HepG2 (cell line): Measurements from ENCODE around the gene THSD4. TPM values are rescaled to one million over a fixed set of nuclear protein-coding genes. Genes with fewer than 3 reads are reported as not detected.

Experiments
- ATAC-seq: fragments of 200-7000 bp; cut with Tn5 transposase; 3 replicates; pipeline ENCODE4 v1.9.1; 2020; ENCODE audit warnings: mild to moderate bottlenecking, moderate library complexity
- BruUV-seq: library from RNA; stranded (reverse); fragments of 400-500 nt; replicated peaks from 2 replicates; lab custom pipeline; 2021; lab: Mats Ljungman, UMichigan
- CTCF ChIA-PET: fragments of 300-600 bp; formaldehyde crosslinking; extraction: SDS; loops from one replicate; lab custom pipeline; 2021; ENCODE audit warnings: low total read pairs, inconsistent platforms, low intra/inter-chr PET ratio; lab: Yijun Ruan, JAX
- POLR2A ChIA-PET: fragments of 350-600 bp; sonication (Branson Sonifier 250); formaldehyde crosslinking; loops from one replicate; lab custom pipeline; 2020; ENCODE audit warnings: antibody characterized with exemption, inconsistent platforms; lab: Yijun Ruan, JAX
- DNase-seq: peaks from one replicate; pipeline ENCODE4 v3.0.0-alpha.2; 2015; ENCODE audit warnings: low spot score
- FAIRE-seq: peaks from 3 replicates; lab custom pipeline; 2011; peaks lifted over from hg19 to GRCh38; lab: Jason Lieb, UNC
- H2AFZ ChIP-seq: one replicate; pipeline ENCODE4 v1.6.1; 2011; ENCODE audit warnings: low read length, inconsistent platforms
- H3K27ac ChIP-seq: fragments of 300-600 bp; 3 replicates; pipeline ENCODE4 v1.8.0; 2011; ENCODE audit warnings: mixed run types, mild to moderate bottlenecking, mixed read lengths, low read length, inconsistent platforms; ENCODE audit not compliant: insufficient read depth; ENCODE audit errors: extremely low read length
- H3K27me3 ChIP-seq, 2 experiments: fragments of 200-600 bp in 1 of 2; 2 replicates in 1 of 2; 3 replicates in 1 of 2; pipeline versions ENCODE4 v1.6.0 to v1.8.0; 2011; ENCODE audit warnings: low read length in 2 of 2, mild to moderate bottlenecking in 2 of 2, moderate library complexity in 2 of 2, inconsistent platforms in 1 of 2; ENCODE audit not compliant: insufficient read depth in 2 of 2, control insufficient read depth in 1 of 2
- H3K36me3 ChIP-seq, 2 experiments: fragments of 200-600 bp in 1 of 2; replicated peaks in 1 of 2; 2 replicates in 1 of 2; 3 replicates in 1 of 2; pipeline versions ENCODE4 v1.5.1 to v1.8.0; 2011; ENCODE audit warnings: low read length in 2 of 2, inconsistent platforms in 1 of 2; ENCODE audit not compliant: insufficient read depth in 2 of 2, control insufficient read depth in 1 of 2
- H3K4me1 ChIP-seq: 2 replicates; pipeline ENCODE4 v1.5.1; 2012; ENCODE audit warnings: low read length, inconsistent platforms; ENCODE audit not compliant: insufficient read depth
- H3K4me2 ChIP-seq: 2 replicates; pipeline ENCODE4 v1.6.0; 2011; ENCODE audit warnings: low read depth, low read length, inconsistent platforms
- H3K4me3 ChIP-seq, 3 experiments: fragments of 200-600 bp in 1 of 3; sonication (generic), shearing (Covaris generic) in 1 of 3; replicated peaks in 1 of 3; 2 replicates each; pipeline ENCODE4 v1.5.1; 2011 to 2016; ENCODE audit warnings: low read length in 3 of 3, inconsistent platforms in 2 of 3, low read depth in 2 of 3, mild to moderate bottlenecking in 2 of 3, control low read depth in 1 of 3, mixed read lengths in 1 of 3; ENCODE audit not compliant: insufficient read depth in 1 of 3
- H3K79me2 ChIP-seq: one replicate; pipeline ENCODE4 v1.6.1; 2011; ENCODE audit warnings: low read length, inconsistent platforms; ENCODE audit not compliant: insufficient read depth
- H3K9ac ChIP-seq: 2 replicates; pipeline ENCODE4 v1.6.0; 2011; ENCODE audit warnings: mild to moderate bottlenecking, low read depth, low read length, inconsistent platforms; ENCODE audit not compliant: insufficient read depth
- H3K9me3 ChIP-seq: 2 replicates; pipeline ENCODE4 v1.5.1; 2012; ENCODE audit warnings: mild to moderate bottlenecking, low read length
- H4K20me1 ChIP-seq: 2 replicates; pipeline ENCODE4 v1.6.0; 2011; ENCODE audit warnings: inconsistent platforms, mild to moderate bottlenecking, low read length, moderate library complexity; ENCODE audit not compliant: insufficient read depth
- ELK4 ChIP-seq: sonication (generic); formaldehyde crosslinking; IDR thresholded peaks from 2 replicates; pipeline ENCODE4 v1.9.0; 2021; ENCODE audit warnings: missing genetic modification reagents, borderline replicate concordance
- FOXA3 ChIP-seq: IDR thresholded peaks from 2 replicates; pipeline ENCODE4 v1.6.1; 2016; ENCODE audit warnings: missing genetic modification reagents, missing compliant biosample characterization
- SMARCC2 ChIP-seq: fragments of 450-650 bp; IDR thresholded peaks from 2 replicates; pipeline ENCODE4 v1.6.1; 2017; ENCODE audit warnings: antibody characterized with exemption, mild to moderate bottlenecking
- SRSF9 ChIP-seq: fragments of 200-400 bp; formaldehyde crosslinking; IDR thresholded peaks from 2 replicates; pipeline ENCODE4 v1.6.1; 2018; ENCODE audit warnings: borderline replicate concordance, mild to moderate bottlenecking, low read depth, low read length; ENCODE audit not compliant: insufficient read depth, poor library complexity, severe bottlenecking
- ZNF234 ChIP-seq: sonication (generic); formaldehyde crosslinking; conservative IDR thresholded peaks from 2 replicates; pipeline ENCODE4 v1.5.1; 2020; ENCODE audit warnings: mild to moderate bottlenecking, missing genetic modification reagents
- ZNF260 ChIP-seq: sonication (generic); formaldehyde crosslinking; IDR thresholded peaks from 2 replicates; pipeline ENCODE4 v1.4.0; 2020; ENCODE audit warnings: missing genetic modification reagents, low read depth, mild to moderate bottlenecking, borderline replicate concordance
- ZNF614 ChIP-seq: IDR thresholded peaks from 2 replicates; pipeline ENCODE4 v1.6.1; 2018; ENCODE audit warnings: missing biosample characterization, missing genetic modification reagents, inconsistent platforms, borderline replicate concordance
- WGBS: methylation state at CpG from one replicate; pipeline ENCODE4 v1.1.6; 2017; ENCODE audit warnings: low lambda C conversion rate; 5-methylcytosine and 5-hydroxymethylcytosine counted together
- in situ Hi-C: cut with HindIII; loops from 2 replicates; pipeline ENCODE4 v1.10.0; 2017; ENCODE audit warnings: low pct_unique_long_range_greater_than_20kb; ENCODE audit not compliant: extremely low pct_ligation_motif_present
- intact Hi-C: fragments of 100-400 bp; cut with micrococcal nuclease; formaldehyde crosslinking; loops from one replicate; pipeline ENCODE4 v1.10.0; 2022; ENCODE audit not compliant: unreplicated experiment
- polyA plus RNA-seq, 8 experiments: library from polyadenylated mRNA; depleted of rRNA in 3 of 8; stranded (reverse) in 7 of 8; unstranded in 1 of 8; fragments of >200 nt; fragmentation: Illumina TruSeq in 4 of 8; extraction: Trizol in 4 of 8; gene quantifications; 2 replicates each; pipeline versions ENCODE4 v1.2.1 to v1.2.3, GENCODE V29; 2011 to 2016; ENCODE audit warnings: low read depth in 4 of 8, missing spikeins in 1 of 8, mixed read lengths in 1 of 8; ENCODE audit not compliant: insufficient read depth in 1 of 8
- total RNA-seq, 5 experiments: library from RNA; depleted of rRNA; stranded (reverse); fragments of >200 nt; fragmentation: Illumina TruSeq; extraction: Trizol; gene quantifications; 2 replicates each; pipeline ENCODE4 v1.2.3, GENCODE V29; 2016; ENCODE audit warnings: low read depth in 1 of 5
- TF ChIP-seq, protein P1 (sequence below): IDR thresholded peaks from 2 replicates; pipeline ENCODE4 v1.6.1; 2016
- TF ChIP-seq, protein P2 (sequence below): sonication (generic); formaldehyde crosslinking; conservative IDR thresholded peaks from 2 replicates; pipeline ENCODE4 v1.4.0; 2020; ENCODE audit warnings: mild to moderate bottlenecking, missing genetic modification reagents, moderate library complexity
- TF ChIP-seq, protein P3 (sequence below): sonication (generic); formaldehyde crosslinking; IDR thresholded peaks from 2 replicates; pipeline ENCODE4 v1.5.0; 2020; ENCODE audit warnings: mild to moderate bottlenecking, missing genetic modification reagents

THSD4 gene
- total and polyA plus RNA-seq, 2 of the 13 experiments (the other 11 are each of a cell fraction or from before 2014, with no cell fraction given): 0.07 to 0.21 TPM

DNA sequence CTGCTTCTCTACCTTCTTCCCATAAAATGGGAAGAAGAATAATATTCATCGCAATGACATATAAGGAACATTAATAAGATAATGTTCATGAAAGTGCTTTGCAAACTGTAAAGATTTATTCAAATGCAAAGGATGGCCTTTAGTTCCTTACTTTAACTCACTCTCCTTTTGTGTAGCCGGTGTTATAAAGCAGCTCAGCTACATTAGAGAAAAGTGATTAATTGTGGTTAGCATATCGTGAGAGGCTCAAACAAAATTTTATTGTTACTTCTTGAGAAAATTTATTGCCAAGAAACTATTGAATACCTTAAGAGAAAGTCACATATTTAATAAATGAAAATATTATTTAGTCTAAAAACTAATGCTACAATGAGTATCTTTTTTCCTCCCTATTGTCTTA lies 444.3 kb downstream of the THSD4 start:
- WGBS: 29% methylated on average over 3 of the region's 3 CpGs
- Histone ChIP-seq H3K4me1 (no peaks in the 10 kb centered on the region), H3K9me3 (no peaks in the 10 kb centered on the region), H3K4me3 (no peak overlapping the region), H3K36me3 (no peaks in the 10 kb centered on the region), H3K9ac (no peak overlapping the region), H3K4me2 (no peak overlapping the region), H3K79me2 (no peaks in the 10 kb centered on the region), H2AFZ (no peak overlapping the region), H4K20me1 (no peaks in the 10 kb centered on the region), H3K27me3 (no peaks in the 10 kb centered on the region), H3K27ac (no peak overlapping the region)
- DNase-seq (no peak), ATAC-seq (no peak), FAIRE-seq (no peak)
- intact Hi-C loops (no loop called here), in situ Hi-C loops (no loop called here)
- no TSS peak for BruUV-seq
- ChIA-PET CTCF (no interaction called here), POLR2A (no interaction called here)
- TF ChIP-seq SMARCC2 (no peak), ELK4 (CRISPR knock-in tag) (no peak)

DNA sequence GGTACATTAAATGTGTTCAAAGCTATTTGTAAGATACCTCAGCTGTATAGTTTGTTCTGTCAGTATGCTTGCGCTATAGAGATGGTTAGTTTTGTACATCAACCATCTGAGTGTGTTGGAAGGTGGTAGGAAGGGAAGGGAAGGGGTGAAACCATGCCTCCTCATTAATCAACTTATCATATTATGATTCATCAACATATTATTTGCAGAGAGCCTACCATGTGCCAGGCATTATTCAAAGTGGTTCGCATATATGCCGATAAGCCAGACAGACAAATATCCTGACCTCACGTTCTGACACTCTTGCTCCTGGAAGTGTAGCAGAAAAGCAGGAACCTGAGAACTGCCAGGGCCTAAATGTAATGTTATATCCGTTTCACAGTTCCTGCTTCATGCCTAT lies 447.0 kb downstream of the THSD4 start:
- H3K27ac ChIP-seq: no peak overlapping the region
- no peaks in the 10 kb centered on the region for H3K4me1 ChIP-seq
- CTCF ChIA-PET: no interaction called here
- intact Hi-C loops (no loop called here), in situ Hi-C loops (no loop called here)
- H3K4me3 ChIP-seq: no peak overlapping the region
- H3K27me3 ChIP-seq: no peaks in the 10 kb centered on the region
- DNase-seq (no peak), FAIRE-seq (no peak), ATAC-seq (no peak)
- no peaks in the 10 kb centered on the region for H3K9me3 ChIP-seq
- TF ChIP-seq ZNF260 (CRISPR knock-in tag) (no peak), SRSF9 (no peak), ZNF614 (no peak), ZNF234 (CRISPR knock-in tag) (no peak), FOXA3 (CRISPR knock-in tag) (no peak)
- TF ChIP-seq, protein P1, sequence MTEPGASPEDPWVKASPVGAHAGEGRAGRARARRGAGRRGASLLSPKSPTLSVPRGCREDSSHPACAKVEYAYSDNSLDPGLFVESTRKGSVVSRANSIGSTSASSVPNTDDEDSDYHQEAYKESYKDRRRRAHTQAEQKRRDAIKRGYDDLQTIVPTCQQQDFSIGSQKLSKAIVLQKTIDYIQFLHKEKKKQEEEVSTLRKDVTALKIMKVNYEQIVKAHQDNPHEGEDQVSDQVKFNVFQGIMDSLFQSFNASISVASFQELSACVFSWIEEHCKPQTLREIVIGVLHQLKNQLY (CRISPR knock-in tag): no peak
- TF ChIP-seq, protein P2, sequence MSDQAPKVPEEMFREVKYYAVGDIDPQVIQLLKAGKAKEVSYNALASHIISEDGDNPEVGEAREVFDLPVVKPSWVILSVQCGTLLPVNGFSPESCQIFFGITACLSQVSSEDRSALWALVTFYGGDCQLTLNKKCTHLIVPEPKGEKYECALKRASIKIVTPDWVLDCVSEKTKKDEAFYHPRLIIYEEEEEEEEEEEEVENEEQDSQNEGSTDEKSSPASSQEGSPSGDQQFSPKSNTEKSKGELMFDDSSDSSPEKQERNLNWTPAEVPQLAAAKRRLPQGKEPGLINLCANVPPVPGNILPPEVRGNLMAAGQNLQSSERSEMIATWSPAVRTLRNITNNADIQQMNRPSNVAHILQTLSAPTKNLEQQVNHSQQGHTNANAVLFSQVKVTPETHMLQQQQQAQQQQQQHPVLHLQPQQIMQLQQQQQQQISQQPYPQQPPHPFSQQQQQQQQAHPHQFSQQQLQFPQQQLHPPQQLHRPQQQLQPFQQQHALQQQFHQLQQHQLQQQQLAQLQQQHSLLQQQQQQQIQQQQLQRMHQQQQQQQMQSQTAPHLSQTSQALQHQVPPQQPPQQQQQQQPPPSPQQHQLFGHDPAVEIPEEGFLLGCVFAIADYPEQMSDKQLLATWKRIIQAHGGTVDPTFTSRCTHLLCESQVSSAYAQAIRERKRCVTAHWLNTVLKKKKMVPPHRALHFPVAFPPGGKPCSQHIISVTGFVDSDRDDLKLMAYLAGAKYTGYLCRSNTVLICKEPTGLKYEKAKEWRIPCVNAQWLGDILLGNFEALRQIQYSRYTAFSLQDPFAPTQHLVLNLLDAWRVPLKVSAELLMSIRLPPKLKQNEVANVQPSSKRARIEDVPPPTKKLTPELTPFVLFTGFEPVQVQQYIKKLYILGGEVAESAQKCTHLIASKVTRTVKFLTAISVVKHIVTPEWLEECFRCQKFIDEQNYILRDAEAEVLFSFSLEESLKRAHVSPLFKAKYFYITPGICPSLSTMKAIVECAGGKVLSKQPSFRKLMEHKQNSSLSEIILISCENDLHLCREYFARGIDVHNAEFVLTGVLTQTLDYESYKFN (CRISPR knock-in tag): no peak
- TF ChIP-seq, protein P3, sequence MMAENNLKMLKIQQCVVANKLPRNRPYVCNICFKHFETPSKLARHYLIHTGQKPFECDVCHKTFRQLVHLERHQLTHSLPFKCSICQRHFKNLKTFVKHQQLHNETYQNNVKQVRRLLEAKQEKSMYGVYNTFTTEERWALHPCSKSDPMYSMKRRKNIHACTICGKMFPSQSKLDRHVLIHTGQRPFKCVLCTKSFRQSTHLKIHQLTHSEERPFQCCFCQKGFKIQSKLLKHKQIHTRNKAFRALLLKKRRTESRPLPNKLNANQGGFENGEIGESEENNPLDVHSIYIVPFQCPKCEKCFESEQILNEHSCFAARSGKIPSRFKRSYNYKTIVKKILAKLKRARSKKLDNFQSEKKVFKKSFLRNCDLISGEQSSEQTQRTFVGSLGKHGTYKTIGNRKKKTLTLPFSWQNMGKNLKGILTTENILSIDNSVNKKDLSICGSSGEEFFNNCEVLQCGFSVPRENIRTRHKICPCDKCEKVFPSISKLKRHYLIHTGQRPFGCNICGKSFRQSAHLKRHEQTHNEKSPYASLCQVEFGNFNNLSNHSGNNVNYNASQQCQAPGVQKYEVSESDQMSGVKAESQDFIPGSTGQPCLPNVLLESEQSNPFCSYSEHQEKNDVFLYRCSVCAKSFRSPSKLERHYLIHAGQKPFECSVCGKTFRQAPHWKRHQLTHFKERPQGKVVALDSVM (CRISPR knock-in tag): no peak
- no TSS peak for BruUV-seq
- no peaks in the 10 kb centered on the region for H4K20me1 ChIP-seq
- no peak overlapping the region for H2AFZ ChIP-seq
- H3K9ac ChIP-seq: no peak overlapping the region
- WGBS: 57% methylated on average over 5 of the region's 5 CpGs
- H3K36me3 ChIP-seq: no peaks in the 10 kb centered on the region
- no peaks in the 10 kb centered on the region for H3K79me2 ChIP-seq
- no peak overlapping the region for H3K4me2 ChIP-seq
- POLR2A ChIA-PET: no interaction called here
